K562 (cell line): ENCODE results near the gene CUL9. TPM values are rescaled to one million over a fixed set of nuclear protein-coding genes. Genes with fewer than 3 reads are reported as not detected.

ENCODE experiments used
- HSF4 ChIP-seq: fragments of 250-450 bp; sonication (Bioruptor Pico); IDR thresholded peaks from 2 replicates; pipeline ENCODE4 v2.1.2; 2022; ENCODE audit warnings: mild to moderate bottlenecking, moderate library complexity, borderline replicate concordance
- KLF6 ChIP-seq: fragments of 250-450 bp; sonication (Bioruptor Pico); IDR thresholded peaks from 2 replicates; pipeline ENCODE4 v1.4.0; 2020; ENCODE audit warnings: mild to moderate bottlenecking, moderate library complexity, borderline replicate concordance
- LEF1 ChIP-seq: fragments of 450-650 bp; IDR thresholded peaks from 2 replicates; pipeline ENCODE4 v1.6.1; 2016; ENCODE audit warnings: mild to moderate bottlenecking
- MEIS2 ChIP-seq: fragments of 450-650 bp; IDR thresholded peaks from 2 replicates; pipeline ENCODE4 v1.6.1; 2014; ENCODE audit warnings: mild to moderate bottlenecking; ENCODE audit not compliant: partially characterized antibody
- NFIC ChIP-seq: fragments of 450-650 bp; IDR thresholded peaks from 2 replicates; pipeline ENCODE4 v1.6.1; 2017; ENCODE audit warnings: mild to moderate bottlenecking, inconsistent platforms
- OTX1 ChIP-seq: fragments of 450-650 bp; formaldehyde crosslinking; IDR thresholded peaks from 2 replicates; pipeline ENCODE4 v1.4.0; 2022; ENCODE audit warnings: mild to moderate bottlenecking
- RAD21 ChIP-seq, 2 experiments: fragments of 250-450 bp in 1 of 2; fragments of 450-650 bp in 1 of 2; sonication (Bioruptor Pico) in 1 of 2; formaldehyde crosslinking in 1 of 2; IDR thresholded peaks in 1 of 2; conservative IDR thresholded peaks in 1 of 2; 2 replicates each; pipeline versions ENCODE4 v1.4.0 to v1.8.0; 2020 to 2022; ENCODE audit warnings: mild to moderate bottlenecking in 2 of 2, moderate library complexity in 1 of 2
- RBM17 ChIP-seq: fragments of 200-400 bp; formaldehyde crosslinking; IDR thresholded peaks from 2 replicates; pipeline ENCODE4 v1.6.1; 2017; ENCODE audit warnings: low read depth, mild to moderate bottlenecking, low read length, borderline replicate concordance
- SMARCA4 ChIP-seq: fragments of 450-650 bp; IDR thresholded peaks from 2 replicates; pipeline ENCODE4 v1.6.1; 2016
- TFAM ChIP-seq: fragments of 250-450 bp; sonication (Bioruptor Pico); conservative IDR thresholded peaks from 2 replicates; pipeline ENCODE4 v1.5.0; 2021; ENCODE audit warnings: mild to moderate bottlenecking, moderate library complexity
- ZNF232 ChIP-seq: sonication (generic); formaldehyde crosslinking; IDR thresholded peaks from 2 replicates; pipeline ENCODE4 v1.8.0; 2022; ENCODE audit warnings: mild to moderate bottlenecking, missing genetic modification reagents
- ZNF316 ChIP-seq: fragments of 450-650 bp; IDR thresholded peaks from 2 replicates; pipeline ENCODE4 v1.6.1; 2016
- polyA plus RNA-seq, 8 experiments: library from polyadenylated mRNA; depleted of rRNA in 4 of 8; stranded (reverse) in 5 of 8; unstranded in 3 of 8; fragments of >200 nt; fragmentation: Nextera tagmentation in 2 of 8; fragmentation: Illumina TruSeq in 1 of 8; extraction: Ambion mirVana in 2 of 8; extraction: Trizol in 1 of 8; gene quantifications; 2 replicates each; pipeline versions ENCODE4 v1.2.1 to v1.2.3, GENCODE V29; 2011 to 2014; ENCODE audit warnings: inconsistent platforms in 1 of 8, missing spikeins in 1 of 8
- total RNA-seq, 7 experiments: library from RNA; depleted of rRNA in 6 of 7; stranded (reverse); fragments of >200 nt in 6 of 7; fragmentation: Illumina TruSeq in 2 of 7; extraction: Trizol in 2 of 7; gene quantifications; 2 replicates each; pipeline versions ENCODE4 v1.2.1 to v1.2.3, GENCODE V29; 2011 to 2021; ENCODE audit warnings: low replicate concordance in 1 of 7
- TF ChIP-seq, protein P1 (sequence below): fragments of 450-650 bp; formaldehyde crosslinking; IDR thresholded peaks from 2 replicates; pipeline ENCODE4 v1.4.0; 2020; ENCODE audit warnings: mild to moderate bottlenecking
- TF ChIP-seq, protein P2 (sequence below): fragments of 450-650 bp; IDR thresholded peaks from 2 replicates; pipeline ENCODE4 v1.6.1; 2017; ENCODE audit warnings: antibody characterized with exemption
- TF ChIP-seq, protein P3 (sequence below): sonication (generic); formaldehyde crosslinking; IDR thresholded peaks from 2 replicates; pipeline ENCODE4 v1.8.1; 2022; ENCODE audit warnings: missing genetic modification reagents
- TF ChIP-seq, protein P4 (sequence below): sonication (generic); formaldehyde crosslinking; IDR thresholded peaks from 2 replicates; pipeline ENCODE4 v1.8.0; 2022; ENCODE audit warnings: mild to moderate bottlenecking, missing genetic modification reagents
- TF ChIP-seq, protein P5 (sequence below): fragments of 450-650 bp; IDR thresholded peaks from 2 replicates; pipeline ENCODE4 v1.6.1; 2016
- TF ChIP-seq, protein P6 (sequence below): fragments of 450-650 bp; formaldehyde crosslinking; conservative IDR thresholded peaks from 2 replicates; pipeline ENCODE4 v1.4.0; 2022; ENCODE audit warnings: mild to moderate bottlenecking, missing genetic modification characterization

CUL9 gene
- total and polyA plus RNA-seq, 9 of the 15 experiments (the other 6 are each of a cell fraction or from before 2014, with no cell fraction given): 0.50 to 20.7 (median 6.6) TPM

DNA sequence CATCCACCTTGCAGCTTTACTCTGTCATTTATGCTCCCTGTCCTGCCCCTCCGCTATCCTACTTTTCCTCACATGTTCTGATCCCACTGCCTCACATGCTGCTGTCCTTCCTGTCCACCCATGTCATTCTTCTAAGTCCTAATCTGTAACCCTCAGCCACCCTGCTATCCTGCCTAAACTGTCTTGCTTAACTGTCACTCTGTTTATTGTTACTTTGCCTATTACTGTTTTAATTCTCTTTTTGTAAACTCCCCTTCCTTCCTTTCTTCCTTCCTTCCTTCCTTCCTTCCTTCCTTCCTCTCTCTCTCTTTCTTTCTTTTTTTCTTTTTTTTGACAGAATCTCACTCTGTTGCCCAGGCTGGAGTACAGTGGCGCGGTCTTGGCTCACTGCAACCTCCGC is 1.4 kb downstream of the CUL9 start (continued):
- TF ChIP-seq LEF1 (peak; percentile 66; the same call in 1 of the 2 replicates), ZNF232 (CRISPR knock-in tag) (0 out of 2 replicates have a peak, but pooled peaks have one; percentile 22), RAD21 (CRISPR knock-in tag; conservative IDR thresholded peaks at IDR 0.05 in 1 of 2, IDR thresholded peaks at IDR 0.05 in 1 of 2) (no peak), OTX1 (peak; percentile 68; the same call in 1 of the 2 replicates), SMARCA4 (peak; percentile 64), KLF6 (CRISPR knock-in tag) (no peak), RBM17 (no peak), TFAM (CRISPR knock-in tag) (no peak), MEIS2 (peak; percentile 54), NFIC (peak; percentile 37; the same call in 1 of the 2 replicates), HSF4 (CRISPR knock-in tag) (no peak), ZNF316 (peak; percentile 17; the same call in 1 of the 2 replicates)
- TF ChIP-seq, protein P1, sequence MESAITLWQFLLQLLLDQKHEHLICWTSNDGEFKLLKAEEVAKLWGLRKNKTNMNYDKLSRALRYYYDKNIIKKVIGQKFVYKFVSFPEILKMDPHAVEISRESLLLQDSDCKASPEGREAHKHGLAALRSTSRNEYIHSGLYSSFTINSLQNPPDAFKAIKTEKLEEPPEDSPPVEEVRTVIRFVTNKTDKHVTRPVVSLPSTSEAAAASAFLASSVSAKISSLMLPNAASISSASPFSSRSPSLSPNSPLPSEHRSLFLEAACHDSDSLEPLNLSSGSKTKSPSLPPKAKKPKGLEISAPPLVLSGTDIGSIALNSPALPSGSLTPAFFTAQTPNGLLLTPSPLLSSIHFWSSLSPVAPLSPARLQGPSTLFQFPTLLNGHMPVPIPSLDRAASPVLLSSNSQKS: no peak
- TF ChIP-seq, protein P2, sequence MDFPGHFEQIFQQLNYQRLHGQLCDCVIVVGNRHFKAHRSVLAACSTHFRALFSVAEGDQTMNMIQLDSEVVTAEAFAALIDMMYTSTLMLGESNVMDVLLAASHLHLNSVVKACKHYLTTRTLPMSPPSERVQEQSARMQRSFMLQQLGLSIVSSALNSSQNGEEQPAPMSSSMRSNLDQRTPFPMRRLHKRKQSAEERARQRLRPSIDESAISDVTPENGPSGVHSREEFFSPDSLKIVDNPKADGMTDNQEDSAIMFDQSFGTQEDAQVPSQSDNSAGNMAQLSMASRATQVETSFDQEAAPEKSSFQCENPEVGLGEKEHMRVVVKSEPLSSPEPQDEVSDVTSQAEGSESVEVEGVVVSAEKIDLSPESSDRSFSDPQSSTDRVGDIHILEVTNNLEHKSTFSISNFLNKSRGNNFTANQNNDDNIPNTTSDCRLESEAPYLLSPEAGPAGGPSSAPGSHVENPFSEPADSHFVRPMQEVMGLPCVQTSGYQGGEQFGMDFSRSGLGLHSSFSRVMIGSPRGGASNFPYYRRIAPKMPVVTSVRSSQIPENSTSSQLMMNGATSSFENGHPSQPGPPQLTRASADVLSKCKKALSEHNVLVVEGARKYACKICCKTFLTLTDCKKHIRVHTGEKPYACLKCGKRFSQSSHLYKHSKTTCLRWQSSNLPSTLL: no peak
- TF ChIP-seq, protein P3, sequence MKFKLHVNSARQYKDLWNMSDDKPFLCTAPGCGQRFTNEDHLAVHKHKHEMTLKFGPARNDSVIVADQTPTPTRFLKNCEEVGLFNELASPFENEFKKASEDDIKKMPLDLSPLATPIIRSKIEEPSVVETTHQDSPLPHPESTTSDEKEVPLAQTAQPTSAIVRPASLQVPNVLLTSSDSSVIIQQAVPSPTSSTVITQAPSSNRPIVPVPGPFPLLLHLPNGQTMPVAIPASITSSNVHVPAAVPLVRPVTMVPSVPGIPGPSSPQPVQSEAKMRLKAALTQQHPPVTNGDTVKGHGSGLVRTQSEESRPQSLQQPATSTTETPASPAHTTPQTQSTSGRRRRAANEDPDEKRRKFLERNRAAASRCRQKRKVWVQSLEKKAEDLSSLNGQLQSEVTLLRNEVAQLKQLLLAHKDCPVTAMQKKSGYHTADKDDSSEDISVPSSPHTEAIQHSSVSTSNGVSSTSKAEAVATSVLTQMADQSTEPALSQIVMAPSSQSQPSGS (CRISPR knock-in tag): no peak
- TF ChIP-seq, protein P4, sequence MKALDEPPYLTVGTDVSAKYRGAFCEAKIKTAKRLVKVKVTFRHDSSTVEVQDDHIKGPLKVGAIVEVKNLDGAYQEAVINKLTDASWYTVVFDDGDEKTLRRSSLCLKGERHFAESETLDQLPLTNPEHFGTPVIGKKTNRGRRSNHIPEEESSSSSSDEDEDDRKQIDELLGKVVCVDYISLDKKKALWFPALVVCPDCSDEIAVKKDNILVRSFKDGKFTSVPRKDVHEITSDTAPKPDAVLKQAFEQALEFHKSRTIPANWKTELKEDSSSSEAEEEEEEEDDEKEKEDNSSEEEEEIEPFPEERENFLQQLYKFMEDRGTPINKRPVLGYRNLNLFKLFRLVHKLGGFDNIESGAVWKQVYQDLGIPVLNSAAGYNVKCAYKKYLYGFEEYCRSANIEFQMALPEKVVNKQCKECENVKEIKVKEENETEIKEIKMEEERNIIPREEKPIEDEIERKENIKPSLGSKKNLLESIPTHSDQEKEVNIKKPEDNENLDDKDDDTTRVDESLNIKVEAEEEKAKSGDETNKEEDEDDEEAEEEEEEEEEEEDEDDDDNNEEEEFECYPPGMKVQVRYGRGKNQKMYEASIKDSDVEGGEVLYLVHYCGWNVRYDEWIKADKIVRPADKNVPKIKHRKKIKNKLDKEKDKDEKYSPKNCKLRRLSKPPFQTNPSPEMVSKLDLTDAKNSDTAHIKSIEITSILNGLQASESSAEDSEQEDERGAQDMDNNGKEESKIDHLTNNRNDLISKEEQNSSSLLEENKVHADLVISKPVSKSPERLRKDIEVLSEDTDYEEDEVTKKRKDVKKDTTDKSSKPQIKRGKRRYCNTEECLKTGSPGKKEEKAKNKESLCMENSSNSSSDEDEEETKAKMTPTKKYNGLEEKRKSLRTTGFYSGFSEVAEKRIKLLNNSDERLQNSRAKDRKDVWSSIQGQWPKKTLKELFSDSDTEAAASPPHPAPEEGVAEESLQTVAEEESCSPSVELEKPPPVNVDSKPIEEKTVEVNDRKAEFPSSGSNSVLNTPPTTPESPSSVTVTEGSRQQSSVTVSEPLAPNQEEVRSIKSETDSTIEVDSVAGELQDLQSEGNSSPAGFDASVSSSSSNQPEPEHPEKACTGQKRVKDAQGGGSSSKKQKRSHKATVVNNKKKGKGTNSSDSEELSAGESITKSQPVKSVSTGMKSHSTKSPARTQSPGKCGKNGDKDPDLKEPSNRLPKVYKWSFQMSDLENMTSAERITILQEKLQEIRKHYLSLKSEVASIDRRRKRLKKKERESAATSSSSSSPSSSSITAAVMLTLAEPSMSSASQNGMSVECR: no peak
- TF ChIP-seq, protein P5, sequence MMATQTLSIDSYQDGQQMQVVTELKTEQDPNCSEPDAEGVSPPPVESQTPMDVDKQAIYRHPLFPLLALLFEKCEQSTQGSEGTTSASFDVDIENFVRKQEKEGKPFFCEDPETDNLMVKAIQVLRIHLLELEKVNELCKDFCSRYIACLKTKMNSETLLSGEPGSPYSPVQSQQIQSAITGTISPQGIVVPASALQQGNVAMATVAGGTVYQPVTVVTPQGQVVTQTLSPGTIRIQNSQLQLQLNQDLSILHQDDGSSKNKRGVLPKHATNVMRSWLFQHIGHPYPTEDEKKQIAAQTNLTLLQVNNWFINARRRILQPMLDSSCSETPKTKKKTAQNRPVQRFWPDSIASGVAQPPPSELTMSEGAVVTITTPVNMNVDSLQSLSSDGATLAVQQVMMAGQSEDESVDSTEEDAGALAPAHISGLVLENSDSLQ: peak; percentile 81
- TF ChIP-seq, protein P6, sequence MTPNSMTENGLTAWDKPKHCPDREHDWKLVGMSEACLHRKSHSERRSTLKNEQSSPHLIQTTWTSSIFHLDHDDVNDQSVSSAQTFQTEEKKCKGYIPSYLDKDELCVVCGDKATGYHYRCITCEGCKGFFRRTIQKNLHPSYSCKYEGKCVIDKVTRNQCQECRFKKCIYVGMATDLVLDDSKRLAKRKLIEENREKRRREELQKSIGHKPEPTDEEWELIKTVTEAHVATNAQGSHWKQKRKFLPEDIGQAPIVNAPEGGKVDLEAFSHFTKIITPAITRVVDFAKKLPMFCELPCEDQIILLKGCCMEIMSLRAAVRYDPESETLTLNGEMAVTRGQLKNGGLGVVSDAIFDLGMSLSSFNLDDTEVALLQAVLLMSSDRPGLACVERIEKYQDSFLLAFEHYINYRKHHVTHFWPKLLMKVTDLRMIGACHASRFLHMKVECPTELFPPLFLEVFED (CRISPR knock-in tag): peak; percentile 55; the same call in 1 of the 2 replicates
